ENCODE measurements around the gene BBS4.

Gene BBS4

GRCh38 chr15:72758182-72758581 is 72.2 kb downstream of the BBS4 start:
- in situ Hi-C loops (cut with HindIII; ENCODE audit: low sequenced_read_pairs) = loop anchor here (25.0 kb wide), 1 partner anchor 329 kb away; no protein-coding TSS in a partner anchor

GRCh38 chr15:72760590-72761260 is 74.7 kb downstream of the BBS4 start:
- in situ Hi-C loops (cut with HindIII; ENCODE audit: low sequenced_read_pairs) = loop anchor here (25.0 kb wide), 1 partner anchor 327 kb away; no protein-coding TSS in a partner anchor

DNA sequence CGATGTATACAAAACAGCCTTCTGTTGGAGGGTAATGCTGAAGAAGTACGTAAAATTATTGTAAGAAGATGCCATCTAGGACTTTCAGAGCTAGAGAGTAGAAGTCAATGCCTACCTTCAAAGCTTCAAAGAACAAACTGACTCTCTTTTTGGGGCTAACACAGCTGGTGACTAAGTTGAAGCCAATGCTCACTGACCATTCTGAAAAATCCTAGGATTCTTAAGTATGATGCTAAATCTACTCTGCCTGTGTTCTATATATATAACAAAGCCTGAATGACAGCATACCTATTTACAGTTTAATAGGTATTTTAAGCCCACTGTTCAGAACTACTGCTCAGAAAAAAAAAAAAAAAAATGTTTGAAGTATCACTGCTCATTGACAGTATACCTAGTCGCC is 78.6 kb downstream of the BBS4 start:
- in situ Hi-C loops (cut with HindIII; ENCODE audit: low sequenced_read_pairs) = loop anchor here (25.0 kb wide), 1 partner anchor 323 kb away; no protein-coding TSS in a partner anchor

GRCh38 chr15:72766025-72766424 is 80.0 kb downstream of the BBS4 start:
- in situ Hi-C loops (cut with HindIII; ENCODE audit: low sequenced_read_pairs) = loop anchor here (25.0 kb wide), 1 partner anchor 321 kb away; no protein-coding TSS in a partner anchor

DNA sequence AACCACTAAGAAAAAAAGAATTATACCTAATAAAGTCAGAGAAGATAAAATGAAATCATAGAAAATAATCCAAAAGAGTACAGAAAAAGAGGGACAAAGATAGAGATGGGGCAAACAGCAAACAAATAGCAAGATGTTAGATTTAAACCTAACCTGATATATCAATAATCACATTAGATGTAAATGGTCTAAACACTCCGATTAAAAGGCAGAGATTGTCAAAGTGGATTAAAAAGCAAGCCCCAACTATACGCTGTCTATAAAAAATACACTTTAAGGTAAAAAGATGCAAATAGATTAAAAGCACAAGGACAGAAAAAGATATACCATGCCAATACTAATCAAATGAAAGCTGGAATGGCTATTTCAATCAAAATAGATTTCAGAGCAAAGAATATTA is 80.8 kb downstream of the BBS4 start:
- in situ Hi-C loops (cut with HindIII; ENCODE audit: low sequenced_read_pairs) = loop anchor here (25.0 kb wide), 1 partner anchor 321 kb away; no protein-coding TSS in a partner anchor

- in situ Hi-C loops (cut with HindIII; ENCODE audit: low sequenced_read_pairs) = loop anchor here (25.0 kb wide), 1 partner anchor 316 kb away; no protein-coding TSS in a partner anchor
These were observed 84.8 kb downstream of the BBS4 start for GRCh38 chr15:72770673-72771328.

DNA sequence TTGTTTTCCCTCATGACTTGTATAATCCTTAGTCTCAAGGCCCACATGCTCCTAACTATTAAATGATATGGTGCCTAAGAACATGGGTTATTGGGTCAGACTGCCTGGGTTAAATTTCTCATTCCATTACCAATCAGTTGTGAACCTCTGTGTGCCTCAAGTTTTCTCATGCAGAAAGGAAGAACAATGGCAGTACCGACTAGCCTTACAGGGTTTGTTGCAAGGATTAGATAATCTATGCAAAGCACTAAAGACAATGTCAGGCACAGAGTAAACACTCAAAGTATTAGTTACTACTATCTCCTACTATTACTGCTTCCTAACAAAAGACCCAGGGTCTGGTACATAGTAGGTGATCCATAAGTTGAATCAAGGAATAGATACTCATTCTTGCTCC is 85.3 kb downstream of the BBS4 start:
- in situ Hi-C loops (cut with HindIII; ENCODE audit: low sequenced_read_pairs) = loop anchor here (25.0 kb wide), 1 partner anchor 316 kb away; no protein-coding TSS in a partner anchor

DNA sequence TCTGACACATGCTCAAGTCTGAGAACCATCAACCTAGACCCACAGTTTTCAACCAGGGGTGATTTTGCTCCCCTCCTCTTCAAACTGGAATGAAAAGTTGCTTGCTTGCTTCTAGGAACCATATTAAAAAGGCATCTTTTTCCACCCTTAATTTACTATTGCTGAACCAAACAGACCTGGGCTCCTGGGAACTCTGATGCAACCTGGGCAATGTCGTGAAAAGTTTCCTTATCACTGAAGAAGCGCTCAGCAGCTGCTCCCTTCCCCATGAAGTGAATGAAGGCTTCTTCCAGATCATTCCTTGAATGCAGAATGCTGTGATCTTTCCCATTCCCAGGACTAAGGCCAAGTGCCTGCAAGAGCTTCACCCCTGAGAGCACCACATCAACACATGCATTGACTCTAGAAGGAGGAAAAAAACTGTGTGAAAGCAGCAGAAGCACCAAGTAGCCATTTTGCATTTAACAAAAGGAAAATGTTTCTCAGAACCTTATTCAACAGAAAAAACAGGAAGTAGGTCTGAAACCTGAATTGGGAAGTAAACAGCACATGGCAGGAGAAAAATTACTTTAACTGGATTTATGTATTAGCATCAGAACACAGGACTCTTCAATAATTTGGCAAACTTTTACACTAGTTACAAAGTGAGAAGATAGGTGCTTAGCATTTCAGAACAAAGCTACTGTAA is 88.8 kb downstream of the BBS4 start:
- in situ Hi-C loops (cut with HindIII; ENCODE audit: low sequenced_read_pairs) = loop anchor here (25.0 kb wide), 1 partner anchor 312 kb away; no protein-coding TSS in a partner anchor

GRCh38 chr15:72778796-72779195 is 92.8 kb downstream of the BBS4 start:
- in situ Hi-C loops (cut with HindIII; ENCODE audit: low sequenced_read_pairs) = no loop called here

DNA sequence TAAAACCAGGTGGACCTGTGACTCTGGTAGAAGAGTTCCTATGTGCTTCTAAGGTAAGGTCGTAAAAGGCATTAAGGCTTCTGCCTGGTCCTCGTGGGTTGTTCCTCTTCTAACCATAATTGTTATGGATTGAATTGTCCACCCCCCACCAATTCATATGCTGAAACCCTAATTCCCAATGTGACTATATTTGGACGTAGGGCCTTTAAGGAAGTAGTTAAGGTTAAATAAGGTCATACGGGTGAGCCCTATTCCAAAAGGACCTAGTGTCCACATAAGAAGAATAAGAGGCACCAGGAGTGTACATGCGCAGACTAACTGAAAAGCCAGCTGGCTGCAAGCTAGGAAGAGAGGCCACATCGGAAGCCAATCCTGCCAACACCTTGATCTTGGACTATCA is 95.6 kb downstream of the BBS4 start:
- in situ Hi-C loops (cut with HindIII; ENCODE audit: low sequenced_read_pairs) = no loop called here

DNA sequence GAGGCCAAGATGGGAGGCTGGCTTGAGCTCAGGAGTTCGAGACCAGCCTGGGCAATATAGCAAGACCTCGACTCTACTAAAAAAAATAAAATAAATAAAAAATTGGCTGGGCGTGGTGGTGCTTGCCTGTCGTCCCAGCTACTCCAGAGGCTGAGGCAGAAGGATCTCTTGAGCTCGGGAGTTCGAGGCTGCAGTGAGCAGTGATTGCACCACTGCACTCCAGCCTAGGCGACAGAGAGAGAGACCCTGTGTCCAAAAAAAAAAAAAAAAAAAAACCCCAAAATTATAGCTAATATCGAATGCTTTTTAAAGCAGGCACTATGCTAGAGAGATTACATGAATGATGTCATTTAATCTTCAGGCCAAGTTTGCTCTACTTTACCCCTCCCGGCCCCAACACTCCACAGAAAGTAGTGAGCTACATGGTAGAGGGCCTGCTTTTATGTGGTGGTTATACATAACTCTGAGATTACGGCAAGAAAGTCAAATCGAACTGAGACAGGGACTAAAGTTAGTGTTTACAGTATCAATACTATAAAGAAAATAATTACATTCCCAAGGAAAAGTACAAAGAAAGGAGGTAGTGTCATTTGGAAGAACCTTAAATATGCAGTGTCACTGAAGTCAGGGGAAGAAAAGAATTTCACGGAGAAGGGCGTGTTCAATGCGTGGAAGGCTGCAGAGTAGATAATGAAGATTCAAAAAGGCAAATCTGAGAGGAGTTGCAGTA is 96.4 kb downstream of the BBS4 start:
- in situ Hi-C loops (cut with HindIII; ENCODE audit: low sequenced_read_pairs) = no loop called here

DNA sequence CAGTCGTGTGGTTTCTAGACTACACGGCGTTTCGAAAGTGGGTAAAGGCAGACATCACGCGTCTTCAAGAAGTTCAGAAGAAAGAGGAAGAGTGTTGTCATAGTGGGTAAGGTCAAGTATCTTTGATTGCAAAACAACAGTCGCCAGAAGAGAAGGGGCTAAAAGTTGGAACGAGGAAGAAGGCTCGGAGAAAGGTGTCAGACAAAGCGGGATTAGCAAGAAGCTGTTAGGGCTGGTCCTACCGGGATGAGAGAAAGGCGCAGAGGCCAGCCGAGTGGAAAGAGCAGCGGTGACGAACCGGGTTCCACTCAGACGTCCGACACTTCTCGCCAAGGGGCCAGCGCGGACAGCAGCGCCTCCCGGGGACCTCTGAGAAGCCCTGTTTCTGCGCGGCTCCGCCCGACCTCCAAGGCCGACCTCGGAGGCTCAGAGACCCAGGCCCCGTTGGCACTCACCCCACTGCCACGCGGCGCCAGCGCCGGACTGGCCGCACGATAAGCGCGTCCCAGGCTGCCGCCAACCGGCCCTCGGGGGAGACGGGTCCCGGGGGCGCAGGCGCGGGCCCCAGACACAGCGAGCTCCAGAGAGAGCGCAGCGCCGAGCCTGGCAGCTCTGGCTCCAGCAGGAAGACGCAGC is 97.1 kb downstream of the BBS4 start:
- in situ Hi-C loops (cut with HindIII; ENCODE audit: low sequenced_read_pairs) = no loop called here

GRCh38 chr15:72783640-72784455 is 97.8 kb downstream of the BBS4 start, which contains the start of gene ADPGK:
Gene ADPGK, minus strand, starts transcription at chr15:72783758. Its CDS starts 67 bp downstream, at chr15:72783691.
- in situ Hi-C loops (cut with HindIII; ENCODE audit: low sequenced_read_pairs) = no loop called here

- in situ Hi-C loops (cut with HindIII; ENCODE audit: low sequenced_read_pairs) = no loop called here
These were observed 98.5 kb downstream of the BBS4 start for GRCh38 chr15:72784456-72784876.

DNA sequence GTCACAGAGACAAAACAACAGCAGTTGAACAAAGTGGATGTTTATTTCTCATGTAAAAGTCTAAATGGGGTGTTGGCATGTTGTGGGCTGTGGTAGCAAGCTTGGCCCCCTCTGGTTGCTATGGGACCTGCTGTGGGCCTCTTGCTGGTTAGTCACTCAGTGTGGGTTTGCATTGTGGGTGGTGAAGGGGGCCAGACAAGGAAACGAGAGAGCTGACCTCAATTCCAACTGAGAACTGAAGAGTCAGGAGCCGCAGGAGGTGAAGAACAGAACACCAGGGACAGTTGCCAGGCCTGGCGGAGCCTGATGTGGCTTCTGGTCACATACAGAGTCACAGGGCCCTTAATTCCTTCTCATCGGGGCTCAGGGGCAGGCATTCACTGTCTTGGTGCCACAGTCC is 99.4 kb downstream of the BBS4 start:
- in situ Hi-C loops (cut with HindIII; ENCODE audit: low sequenced_read_pairs) = no loop called here

GRCh38 chr15:72785841-72786240 is 99.8 kb downstream of the BBS4 start:
- in situ Hi-C loops (cut with HindIII; ENCODE audit: low sequenced_read_pairs) = no loop called here

DNA sequence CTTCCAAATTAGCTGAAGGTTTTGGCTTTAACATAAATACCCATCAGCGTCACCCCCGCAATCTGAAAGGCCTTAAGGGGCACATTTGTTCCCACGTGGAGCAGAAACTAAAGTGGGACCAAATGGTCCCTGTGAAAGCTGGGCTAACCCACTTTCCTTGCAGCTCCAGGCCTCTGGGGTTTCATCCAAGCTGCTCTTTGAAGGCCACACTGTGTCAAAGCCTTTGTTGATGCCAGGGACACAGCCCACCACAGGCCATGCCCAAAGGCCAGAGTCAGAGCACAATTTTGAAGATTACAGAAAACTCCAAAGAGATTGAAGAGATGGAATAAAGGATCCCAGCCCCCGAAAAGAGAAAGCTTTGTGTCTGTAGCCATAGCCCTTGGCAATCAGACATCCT is 100.2 kb downstream of the BBS4 start:
- in situ Hi-C loops (cut with HindIII; ENCODE audit: low sequenced_read_pairs) = no loop called here

GRCh38 chr15:72786676-72787345 is 100.8 kb downstream of the BBS4 start:
- in situ Hi-C loops (cut with HindIII; ENCODE audit: low sequenced_read_pairs) = no loop called here

DNA sequence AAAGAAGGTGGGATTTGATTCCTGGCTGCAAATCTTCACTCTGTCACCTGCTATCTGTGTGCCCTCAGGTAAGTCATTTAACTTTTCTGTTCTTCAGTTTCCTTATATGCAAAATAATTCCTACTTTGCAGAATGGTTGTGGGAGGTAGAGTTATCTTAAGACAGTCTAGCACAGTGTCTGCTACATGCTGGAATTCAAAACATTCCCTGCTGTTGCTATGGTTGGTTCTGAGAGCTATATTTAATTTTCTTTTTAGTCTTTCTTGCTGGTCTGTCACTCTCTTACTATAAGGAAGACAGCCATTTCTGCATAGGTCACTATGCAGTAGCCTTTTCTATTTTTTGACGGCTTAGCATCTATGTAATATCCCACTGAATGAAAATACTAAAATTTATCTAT is 101.5 kb downstream of the BBS4 start:
- in situ Hi-C loops (cut with HindIII; ENCODE audit: low sequenced_read_pairs) = no loop called here
